Peyer's patch (tissue), 4 donors: ENCODE results near the gene PBOV1.

Experiments used
- POLR2A ChIP-seq, 2 donors: fragments of 450-650 bp; IDR thresholded peaks; one replicate each; pipeline ENCODE4 v1.5.1; 2017; ENCODE audit warnings: antibody characterized with exemption in 2 of 2, mild to moderate bottlenecking in 2 of 2, moderate library complexity in 2 of 2
- TF ChIP-seq, protein P1 (sequence below), 6 experiments: fragments of 450-650 bp in 4 of 6; fragments of 200-600 bp in 2 of 6; sonication (generic) in 1 of 6; IDR thresholded peaks; one replicate each; pipeline ENCODE4 v1.5.1; 2017 to 2019; ENCODE audit warnings: antibody characterized with exemption in 6 of 6, mild to moderate bottlenecking in 3 of 6, moderate library complexity in 1 of 6

GRCh38 chr6:138241381-138241780, 23.1 kb upstream of the PBOV1 start:
- TF ChIP-seq, protein P1, sequence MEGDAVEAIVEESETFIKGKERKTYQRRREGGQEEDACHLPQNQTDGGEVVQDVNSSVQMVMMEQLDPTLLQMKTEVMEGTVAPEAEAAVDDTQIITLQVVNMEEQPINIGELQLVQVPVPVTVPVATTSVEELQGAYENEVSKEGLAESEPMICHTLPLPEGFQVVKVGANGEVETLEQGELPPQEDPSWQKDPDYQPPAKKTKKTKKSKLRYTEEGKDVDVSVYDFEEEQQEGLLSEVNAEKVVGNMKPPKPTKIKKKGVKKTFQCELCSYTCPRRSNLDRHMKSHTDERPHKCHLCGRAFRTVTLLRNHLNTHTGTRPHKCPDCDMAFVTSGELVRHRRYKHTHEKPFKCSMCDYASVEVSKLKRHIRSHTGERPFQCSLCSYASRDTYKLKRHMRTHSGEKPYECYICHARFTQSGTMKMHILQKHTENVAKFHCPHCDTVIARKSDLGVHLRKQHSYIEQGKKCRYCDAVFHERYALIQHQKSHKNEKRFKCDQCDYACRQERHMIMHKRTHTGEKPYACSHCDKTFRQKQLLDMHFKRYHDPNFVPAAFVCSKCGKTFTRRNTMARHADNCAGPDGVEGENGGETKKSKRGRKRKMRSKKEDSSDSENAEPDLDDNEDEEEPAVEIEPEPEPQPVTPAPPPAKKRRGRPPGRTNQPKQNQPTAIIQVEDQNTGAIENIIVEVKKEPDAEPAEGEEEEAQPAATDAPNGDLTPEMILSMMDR (IDR thresholded peaks at IDR 0.05) = no peak
- TF ChIP-seq POLR2A (IDR thresholded peaks at IDR 0.05) = no peak
